ENCODE results near the gene DSG3. TPM values are rescaled to one million over a fixed set of nuclear protein-coding genes. Genes with fewer than 3 reads are reported as not detected.

Gene DSG3
- polyA plus RNA-seq, 1 donor: not detected

DNA sequence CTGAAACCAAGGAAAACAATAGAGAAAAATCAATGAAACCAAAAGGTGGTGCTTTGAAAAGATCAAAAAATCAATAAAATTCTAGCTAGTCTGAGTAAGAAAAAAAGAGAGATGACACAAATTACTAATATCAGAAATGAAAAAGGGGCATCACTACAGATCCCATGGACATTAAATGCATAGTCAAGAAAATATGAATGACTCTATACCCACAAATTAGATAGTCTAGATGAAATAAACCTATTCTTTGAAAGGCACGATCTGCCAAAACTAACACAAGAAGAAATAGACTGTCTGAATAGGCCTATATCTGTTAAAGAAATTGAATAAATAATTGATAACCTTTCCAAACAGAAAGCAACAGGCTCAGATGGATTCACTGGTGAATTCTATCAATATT, 15.2 kb upstream of the DSG3 start:
- no peak for DNase-seq (ENCODE audit: low read depth)

DNA sequence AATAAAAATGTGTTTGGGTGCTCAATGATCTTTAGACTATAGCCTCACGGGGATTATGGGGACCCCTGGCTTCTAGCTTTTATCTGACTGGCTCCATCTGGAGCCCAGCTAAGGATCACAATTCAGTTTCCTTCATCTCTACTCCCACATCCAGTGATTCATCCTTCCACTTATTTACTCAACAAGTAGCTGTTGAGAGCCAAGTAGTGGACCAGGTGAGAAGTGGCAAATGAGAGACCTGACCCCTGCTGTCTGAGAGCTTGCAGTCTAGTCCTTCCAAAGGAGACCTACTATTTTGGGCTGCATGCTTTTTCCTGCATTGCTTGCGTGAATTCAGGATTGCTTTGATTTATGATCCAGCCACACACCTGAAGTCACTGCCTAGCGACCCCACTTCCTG, 10.7 kb upstream of the DSG3 start:
- no peak for DNase-seq (ENCODE audit: low read depth)

DNA sequence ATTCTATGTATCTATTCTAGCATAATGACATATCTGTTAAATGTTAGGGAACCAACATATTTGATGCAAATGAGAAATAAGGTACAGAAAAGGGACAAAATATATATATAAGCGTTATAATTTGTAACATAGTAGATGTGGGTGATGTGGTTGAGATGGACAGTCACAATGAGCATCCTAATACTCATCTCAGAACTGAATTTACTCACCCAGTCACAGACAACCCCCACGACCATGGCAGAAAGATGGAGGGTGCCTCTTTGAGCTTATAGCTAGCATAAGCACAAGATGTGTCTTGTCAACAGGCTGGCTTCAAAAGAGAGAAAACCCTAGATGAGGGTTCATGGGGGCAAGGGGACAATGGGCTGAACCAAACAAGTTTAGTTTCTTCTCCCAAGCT, 9.1 kb upstream of the DSG3 start:
- no peak for DNase-seq (ENCODE audit: low read depth)

DNA sequence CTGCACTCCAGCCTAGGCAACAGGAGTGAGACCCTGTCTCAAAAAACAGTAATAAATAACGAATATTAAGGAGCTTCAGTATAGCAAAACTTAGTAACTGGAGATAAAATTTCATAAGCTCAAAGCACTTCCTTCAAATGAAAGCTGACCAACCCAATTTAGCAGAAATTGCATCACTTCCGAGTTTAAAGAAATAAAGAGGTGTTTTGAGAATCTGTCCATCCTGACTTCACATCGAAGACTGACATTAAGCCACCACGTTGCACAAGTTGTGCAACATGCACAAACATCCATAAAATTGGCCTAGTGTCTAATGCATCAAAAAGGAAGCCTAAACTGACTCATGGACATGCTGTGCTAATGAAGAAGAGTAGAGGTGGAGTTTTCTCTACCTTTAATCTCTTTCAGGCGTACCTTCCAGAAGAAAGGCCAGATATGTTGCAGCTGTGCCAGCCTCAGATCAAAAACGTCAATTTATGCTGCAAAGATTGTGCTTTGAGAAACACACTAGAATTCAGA, 7.7 kb upstream of the DSG3 start:
- DNase-seq (ENCODE audit: low read depth): no peak

DNA sequence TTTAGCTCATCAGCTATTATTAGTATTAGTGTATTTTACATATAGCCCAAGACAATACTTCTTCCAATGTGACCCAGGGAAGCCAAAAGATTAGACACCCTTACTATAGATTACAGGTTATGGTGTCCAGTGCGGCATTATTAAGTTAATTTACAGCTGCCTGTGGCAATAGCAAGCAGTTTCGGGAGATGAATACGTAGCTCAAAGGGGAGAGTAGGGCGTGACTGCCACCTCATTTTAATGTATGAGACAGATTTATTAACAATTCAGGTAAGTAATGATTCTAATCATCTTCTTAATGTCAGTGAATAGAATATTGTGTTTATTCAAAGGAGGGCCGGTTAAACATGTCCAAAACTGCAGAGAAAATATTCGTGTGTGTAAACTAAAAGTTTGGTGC, 6.8 kb upstream of the DSG3 start:
- DNase-seq (ENCODE audit: low read depth): no peak

DNA sequence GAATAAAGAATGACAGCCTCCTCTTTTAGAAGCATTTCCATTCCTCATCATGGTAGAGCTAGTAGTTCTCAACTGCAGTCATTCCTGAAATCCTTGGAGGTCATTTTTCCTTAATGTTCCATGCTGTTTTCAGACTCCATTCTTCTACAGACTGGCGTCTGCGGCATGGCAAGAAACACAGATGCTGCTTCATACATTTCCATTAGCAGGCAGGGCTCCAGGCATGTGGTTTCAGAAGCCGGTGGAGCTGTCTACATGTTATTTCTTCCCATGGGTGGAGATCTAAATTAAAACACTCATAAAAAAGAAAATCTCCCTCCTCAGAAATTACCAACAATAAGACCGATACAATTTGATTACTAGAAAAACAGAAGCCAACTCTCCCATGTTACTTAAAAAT, 6.0 kb upstream of the DSG3 start:
- no peak for DNase-seq (ENCODE audit: low read depth)

DNA sequence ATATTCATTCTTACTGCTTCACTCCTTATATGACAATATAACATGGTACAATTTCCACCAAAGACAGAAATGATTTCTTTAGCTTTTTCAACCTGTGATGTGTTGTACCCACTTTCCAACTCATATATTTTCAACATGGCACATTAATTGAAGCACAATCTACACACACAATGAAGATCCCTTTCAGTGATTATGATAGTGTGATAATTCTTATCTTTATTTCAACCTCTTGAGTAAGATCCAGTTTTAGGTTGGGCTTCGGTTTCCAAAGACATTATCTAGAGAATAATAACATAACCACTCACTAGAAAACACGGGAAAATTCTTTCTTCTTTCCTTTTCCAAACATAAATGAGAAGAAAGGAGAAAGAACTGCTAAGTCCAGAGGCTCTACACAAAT, 3.4 kb upstream of the DSG3 start:
- no peak for DNase-seq (ENCODE audit: low read depth)

GRCh38 chr18:31445908-31446307, 1.6 kb upstream of the DSG3 start:
- no peak for DNase-seq (ENCODE audit: low read depth)

DNA sequence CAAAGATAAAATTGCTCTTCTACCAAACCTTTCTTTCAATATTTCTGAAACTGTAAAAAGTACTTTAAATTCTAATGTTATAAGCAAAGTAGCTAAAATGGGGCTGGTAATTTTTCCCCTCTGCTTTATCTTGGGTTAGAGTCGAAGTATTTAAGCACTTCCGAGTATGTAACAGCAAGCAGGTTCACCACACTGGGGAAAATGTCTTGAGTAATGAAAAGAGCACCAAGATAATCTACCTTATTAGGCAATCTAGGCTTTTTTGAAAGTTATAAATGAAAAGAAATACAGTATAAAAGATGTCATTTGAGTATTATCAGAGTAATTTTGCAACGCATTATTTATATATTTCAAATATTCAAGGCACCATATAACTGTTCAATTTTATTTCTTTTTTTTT, 687 bp upstream of the DSG3 start:
- no peak for DNase-seq (ENCODE audit: low read depth)

DNA sequence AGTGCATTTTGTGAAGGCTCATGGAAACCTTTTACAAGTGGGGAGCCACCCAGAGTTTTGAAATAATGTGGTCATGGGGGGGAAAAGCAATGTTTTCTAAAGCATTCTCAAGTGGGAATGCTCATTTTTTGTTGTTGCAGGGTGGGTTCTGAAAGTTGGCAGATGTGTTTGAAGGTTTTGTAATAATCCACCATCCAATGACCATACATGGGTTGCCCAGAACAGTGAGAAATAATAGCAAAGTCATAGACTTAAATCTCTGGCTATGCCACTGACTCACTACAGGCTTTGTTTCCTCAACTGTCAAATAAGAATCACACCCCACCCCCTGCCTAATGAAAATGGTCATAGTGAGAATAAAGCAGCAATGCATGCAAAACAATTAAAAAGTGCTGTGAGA, 2.9 kb downstream of the DSG3 start:
- DNase-seq (ENCODE audit: low read depth): no peak

- no peak for DNase-seq (ENCODE audit: low read depth)
Measured at GRCh38 chr18:31451625-31452024, 4.1 kb downstream of the DSG3 start.

- no peak for DNase-seq (ENCODE audit: low read depth)
Measured at GRCh38 chr18:31454066-31454708, 6.6 kb downstream of the DSG3 start.

GRCh38 chr18:31469629-31470028, 22.1 kb downstream of the DSG3 start:
- no peak for DNase-seq (ENCODE audit: low read depth)

GRCh38 chr18:31478688-31479087, 31.1 kb downstream of the DSG3 start:
- no peak for DNase-seq (ENCODE audit: low read depth)

- no peak for DNase-seq (ENCODE audit: low read depth)
Measured at GRCh38 chr18:31482051-31482450, 34.5 kb downstream of the DSG3 start.

GRCh38 chr18:31483396-31483795, 35.9 kb downstream of the DSG3 start:
- DNase-seq (ENCODE audit: low read depth): no peak

DNA sequence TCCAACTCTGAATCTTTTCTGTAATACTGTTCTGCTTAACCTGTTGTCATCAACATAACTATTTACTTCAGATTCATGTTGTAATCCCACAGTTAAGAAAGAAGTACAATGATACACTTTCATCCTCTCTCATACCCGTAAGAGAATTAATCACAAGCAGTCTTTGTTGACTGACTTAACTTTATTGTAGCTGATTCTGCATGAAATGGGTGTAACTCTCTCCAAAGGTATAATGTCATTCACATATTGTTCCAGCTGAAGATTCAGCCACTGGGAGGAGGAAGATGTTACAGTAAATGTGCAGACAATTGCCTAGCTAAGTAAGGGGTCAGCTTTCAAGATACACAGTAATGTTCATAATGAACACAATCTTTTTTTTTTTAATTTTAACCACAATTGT, 36.9 kb downstream of the DSG3 start:
- no peak for DNase-seq (ENCODE audit: low read depth)

- DNase-seq (ENCODE audit: low read depth): no peak
Measured at GRCh38 chr18:31486165-31486564, 38.6 kb downstream of the DSG3 start.

DNA sequence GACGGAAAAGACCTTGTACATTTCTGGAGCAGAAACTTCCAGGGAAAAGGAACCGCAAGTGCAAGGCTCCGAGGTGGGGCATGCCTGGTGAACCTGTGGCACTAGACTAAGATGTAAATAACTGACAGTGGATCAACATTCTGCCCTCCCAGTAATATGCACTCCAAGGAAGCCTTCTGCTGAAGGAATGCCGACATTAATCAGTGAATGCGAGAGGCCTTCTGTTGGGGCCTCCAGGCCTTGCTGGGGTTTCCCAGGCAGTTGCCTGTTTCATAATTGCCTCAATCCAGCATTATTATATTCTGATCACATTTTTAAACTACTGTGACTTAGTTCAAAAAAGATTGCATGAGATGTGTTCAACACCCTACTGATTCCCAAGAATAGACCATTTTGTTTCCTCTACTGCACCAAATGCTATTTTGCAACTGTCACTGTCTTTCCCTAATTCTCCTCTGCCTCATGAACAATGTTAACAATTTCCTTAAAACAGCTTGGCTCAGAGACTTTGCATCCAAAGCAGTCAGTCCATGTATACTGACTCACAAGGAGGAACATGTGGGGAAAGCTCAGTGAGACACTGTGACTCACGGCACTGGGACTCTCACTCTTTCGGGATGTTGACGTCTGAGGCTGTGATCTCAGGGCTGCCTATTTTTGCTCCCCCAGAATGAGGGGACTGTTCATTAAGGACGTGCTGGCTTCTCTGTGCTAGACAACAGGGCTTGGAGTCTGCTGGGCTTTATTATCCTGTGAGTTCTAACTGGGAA, 39.9 kb downstream of the DSG3 start:
- no peak for DNase-seq (ENCODE audit: low read depth)

DNA sequence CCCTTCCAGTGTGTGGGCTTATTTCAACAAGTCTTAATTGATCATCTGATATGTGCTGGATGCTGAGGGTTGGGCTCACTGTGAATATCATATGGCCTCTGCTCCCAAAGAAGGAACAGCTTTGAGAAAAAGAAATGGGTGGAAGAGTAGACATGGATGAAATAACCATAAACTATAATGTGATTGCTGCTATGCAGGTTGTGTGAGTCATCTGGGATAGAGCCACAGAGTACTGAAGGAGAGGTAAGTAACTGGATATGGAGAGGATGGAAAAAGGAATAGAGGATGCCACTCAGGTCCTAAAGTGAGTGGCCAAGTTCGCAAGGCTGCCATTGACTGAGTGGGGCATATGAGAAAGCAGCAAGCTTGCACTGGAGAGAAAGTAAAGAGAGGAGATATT, 41.8 kb downstream of the DSG3 start:
- no peak for DNase-seq (ENCODE audit: low read depth)

GRCh38 chr18:31490387-31490786, 42.8 kb downstream of the DSG3 start:
- DNase-seq (ENCODE audit: low read depth): no peak

- DNase-seq (ENCODE audit: low read depth): no peak
Measured at GRCh38 chr18:31490833-31491232, 43.3 kb downstream of the DSG3 start.

DNA sequence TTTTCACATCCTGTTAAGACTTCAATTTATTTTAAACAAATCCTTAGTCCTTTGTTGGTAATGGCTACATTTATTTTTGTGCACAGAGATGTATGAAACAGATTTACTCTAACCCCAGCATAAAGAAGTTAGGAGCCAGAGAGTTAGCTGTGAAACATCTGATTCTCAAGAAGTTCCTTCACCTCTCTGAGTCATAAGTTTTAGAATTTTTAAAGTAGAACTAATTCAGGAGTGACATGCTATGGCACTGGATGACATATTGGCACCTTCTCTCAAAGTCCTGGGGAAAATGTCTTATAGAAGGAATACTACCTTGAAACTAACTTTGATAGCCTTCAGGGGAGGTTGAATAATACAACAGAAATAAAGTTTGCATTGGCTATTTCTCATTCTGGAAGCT, 44.0 kb downstream of the DSG3 start:
- no peak for DNase-seq (ENCODE audit: low read depth)

DNA sequence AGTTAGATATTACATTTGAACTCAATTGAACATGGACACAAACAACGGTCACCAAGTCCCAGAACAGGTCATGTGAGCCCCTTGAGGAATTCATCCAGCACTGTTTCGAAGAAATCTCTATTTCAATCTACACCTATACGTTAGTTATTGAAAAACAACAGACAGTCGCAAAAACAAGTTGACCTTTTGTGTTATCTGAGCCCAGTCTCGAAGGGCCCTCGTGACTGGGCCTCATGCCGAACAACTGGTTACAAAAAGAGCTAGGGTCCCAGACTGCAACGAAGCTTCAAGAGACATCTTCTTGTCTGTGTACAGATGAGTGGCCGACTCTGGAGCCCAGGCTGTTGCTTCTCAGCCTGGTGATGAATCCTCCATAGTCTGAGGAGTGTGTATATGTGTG, 45.1 kb downstream of the DSG3 start:
- no peak for DNase-seq (ENCODE audit: low read depth)

Measured in forelimb muscle (tissue), 1 donor.